ENCODE measurements around the gene ANKRD50. TPM values are rescaled to one million over a fixed set of nuclear protein-coding genes. Genes with fewer than 3 reads are reported as not detected.
A peak's percentile ranks its signal among the peaks of the same experiment; 100 is the strongest.

Gene ANKRD50
- total and polyA plus RNA-seq, 9 of the 15 experiments (the other 6 are each of a cell fraction or from before 2014, with no cell fraction given) = 2.0 to 8.0 (median 6.2) TPM

DNA sequence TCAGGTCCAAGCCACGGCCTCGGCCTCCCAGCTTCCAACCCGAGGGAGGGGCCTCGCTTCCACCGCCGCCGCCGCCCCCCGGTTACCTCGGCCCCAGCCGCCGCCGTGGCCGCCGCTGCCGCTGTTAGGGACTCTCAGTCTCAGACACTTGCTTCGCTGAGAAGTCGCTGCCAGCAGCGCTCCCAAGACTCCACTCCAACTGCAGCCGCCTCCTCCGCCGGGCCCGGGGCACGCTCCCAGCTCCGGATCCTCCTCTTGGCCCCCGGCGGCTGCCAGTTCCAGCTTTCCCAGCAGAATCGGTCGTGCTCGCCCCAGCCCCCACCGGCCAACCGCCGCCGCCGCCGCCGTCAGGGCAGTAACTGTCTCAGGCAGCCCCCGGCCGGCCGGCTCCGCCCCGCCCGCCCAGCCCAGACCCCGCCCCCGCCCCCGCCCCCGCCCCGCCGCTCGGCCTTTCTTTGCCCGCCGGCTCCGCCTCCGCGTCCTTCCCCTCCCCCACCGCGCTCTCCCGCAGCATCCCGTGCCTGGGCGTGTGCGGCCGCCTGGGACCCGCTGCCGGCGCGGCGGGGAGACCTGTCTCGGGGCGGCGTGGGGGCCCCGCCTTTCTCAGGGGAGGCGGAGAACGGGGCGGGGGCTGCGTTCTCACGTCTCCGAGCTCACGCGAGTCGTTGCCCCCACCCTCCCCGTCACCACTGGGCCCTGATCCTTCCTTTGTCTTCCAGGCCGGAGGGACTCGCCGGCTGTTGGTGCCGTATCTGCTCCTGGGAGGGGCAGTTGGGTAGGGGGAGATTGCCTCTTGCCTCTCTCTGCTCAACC is at the start of gene ANKRD50 (continued):
- TF ChIP-seq, protein P1, sequence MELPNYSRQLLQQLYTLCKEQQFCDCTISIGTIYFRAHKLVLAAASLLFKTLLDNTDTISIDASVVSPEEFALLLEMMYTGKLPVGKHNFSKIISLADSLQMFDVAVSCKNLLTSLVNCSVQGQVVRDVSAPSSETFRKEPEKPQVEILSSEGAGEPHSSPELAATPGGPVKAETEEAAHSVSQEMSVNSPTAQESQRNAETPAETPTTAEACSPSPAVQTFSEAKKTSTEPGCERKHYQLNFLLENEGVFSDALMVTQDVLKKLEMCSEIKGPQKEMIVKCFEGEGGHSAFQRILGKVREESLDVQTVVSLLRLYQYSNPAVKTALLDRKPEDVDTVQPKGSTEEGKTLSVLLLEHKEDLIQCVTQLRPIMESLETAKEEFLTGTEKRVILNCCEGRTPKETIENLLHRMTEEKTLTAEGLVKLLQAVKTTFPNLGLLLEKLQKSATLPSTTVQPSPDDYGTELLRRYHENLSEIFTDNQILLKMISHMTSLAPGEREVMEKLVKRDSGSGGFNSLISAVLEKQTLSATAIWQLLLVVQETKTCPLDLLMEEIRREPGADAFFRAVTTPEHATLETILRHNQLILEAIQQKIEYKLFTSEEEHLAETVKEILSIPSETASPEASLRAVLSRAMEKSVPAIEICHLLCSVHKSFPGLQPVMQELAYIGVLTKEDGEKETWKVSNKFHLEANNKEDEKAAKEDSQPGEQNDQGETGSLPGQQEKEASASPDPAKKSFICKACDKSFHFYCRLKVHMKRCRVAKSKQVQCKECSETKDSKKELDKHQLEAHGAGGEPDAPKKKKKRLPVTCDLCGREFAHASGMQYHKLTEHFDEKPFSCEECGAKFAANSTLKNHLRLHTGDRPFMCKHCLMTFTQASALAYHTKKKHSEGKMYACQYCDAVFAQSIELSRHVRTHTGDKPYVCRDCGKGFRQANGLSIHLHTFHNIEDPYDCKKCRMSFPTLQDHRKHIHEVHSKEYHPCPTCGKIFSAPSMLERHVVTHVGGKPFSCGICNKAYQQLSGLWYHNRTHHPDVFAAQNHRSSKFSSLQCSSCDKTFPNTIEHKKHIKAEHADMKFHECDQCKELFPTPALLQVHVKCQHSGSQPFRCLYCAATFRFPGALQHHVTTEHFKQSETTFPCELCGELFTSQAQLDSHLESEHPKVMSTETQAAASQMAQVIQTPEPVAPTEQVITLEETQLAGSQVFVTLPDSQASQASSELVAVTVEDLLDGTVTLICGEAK (IDR thresholded peaks at IDR 0.05) = no peak
- TF ChIP-seq, protein P1 (CRISPR knock-in tag; IDR thresholded peaks at IDR 0.05) = no peak
- no peak for TF ChIP-seq ELF1 (tag; IDR thresholded peaks at IDR 0.05)
- no peak for TF ChIP-seq SMARCA5 (IDR thresholded peaks at IDR 0.05)
- TF ChIP-seq KLF16 (IDR thresholded peaks at IDR 0.05) = no peak
- TF ChIP-seq LARP7 (IDR thresholded peaks at IDR 0.05) = no peak
- TF ChIP-seq, protein P2, sequence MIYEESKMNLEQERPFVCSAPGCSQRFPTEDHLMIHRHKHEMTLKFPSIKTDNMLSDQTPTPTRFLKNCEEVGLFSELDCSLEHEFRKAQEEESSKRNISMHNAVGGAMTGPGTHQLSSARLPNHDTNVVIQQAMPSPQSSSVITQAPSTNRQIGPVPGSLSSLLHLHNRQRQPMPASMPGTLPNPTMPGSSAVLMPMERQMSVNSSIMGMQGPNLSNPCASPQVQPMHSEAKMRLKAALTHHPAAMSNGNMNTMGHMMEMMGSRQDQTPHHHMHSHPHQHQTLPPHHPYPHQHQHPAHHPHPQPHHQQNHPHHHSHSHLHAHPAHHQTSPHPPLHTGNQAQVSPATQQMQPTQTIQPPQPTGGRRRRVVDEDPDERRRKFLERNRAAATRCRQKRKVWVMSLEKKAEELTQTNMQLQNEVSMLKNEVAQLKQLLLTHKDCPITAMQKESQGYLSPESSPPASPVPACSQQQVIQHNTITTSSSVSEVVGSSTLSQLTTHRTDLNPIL (CRISPR knock-in tag; IDR thresholded peaks at IDR 0.05) = no peak
- peak; percentile 74; the same call in 1 of the 2 replicates for TF ChIP-seq SAFB (IDR thresholded peaks at IDR 0.05; ENCODE audit: borderline replicate concordance, low read depth, low read length)
- TF ChIP-seq, protein P3, sequence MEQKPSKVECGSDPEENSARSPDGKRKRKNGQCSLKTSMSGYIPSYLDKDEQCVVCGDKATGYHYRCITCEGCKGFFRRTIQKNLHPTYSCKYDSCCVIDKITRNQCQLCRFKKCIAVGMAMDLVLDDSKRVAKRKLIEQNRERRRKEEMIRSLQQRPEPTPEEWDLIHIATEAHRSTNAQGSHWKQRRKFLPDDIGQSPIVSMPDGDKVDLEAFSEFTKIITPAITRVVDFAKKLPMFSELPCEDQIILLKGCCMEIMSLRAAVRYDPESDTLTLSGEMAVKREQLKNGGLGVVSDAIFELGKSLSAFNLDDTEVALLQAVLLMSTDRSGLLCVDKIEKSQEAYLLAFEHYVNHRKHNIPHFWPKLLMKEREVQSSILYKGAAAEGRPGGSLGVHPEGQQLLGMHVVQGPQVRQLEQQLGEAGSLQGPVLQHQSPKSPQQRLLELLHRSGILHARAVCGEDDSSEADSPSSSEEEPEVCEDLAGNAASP (IDR thresholded peaks at IDR 0.05) = no peak
- TF ChIP-seq ERF (CRISPR knock-in tag; IDR thresholded peaks at IDR 0.05) = no peak
- TF ChIP-seq GABPB2 (CRISPR knock-in tag; conservative IDR thresholded peaks at IDR 0.05) = no peak
- no peak for TF ChIP-seq BDP1 (IDR thresholded peaks at IDR 0.05; ENCODE audit: insufficient read depth, insufficient read length)
- TF ChIP-seq, protein P4, sequence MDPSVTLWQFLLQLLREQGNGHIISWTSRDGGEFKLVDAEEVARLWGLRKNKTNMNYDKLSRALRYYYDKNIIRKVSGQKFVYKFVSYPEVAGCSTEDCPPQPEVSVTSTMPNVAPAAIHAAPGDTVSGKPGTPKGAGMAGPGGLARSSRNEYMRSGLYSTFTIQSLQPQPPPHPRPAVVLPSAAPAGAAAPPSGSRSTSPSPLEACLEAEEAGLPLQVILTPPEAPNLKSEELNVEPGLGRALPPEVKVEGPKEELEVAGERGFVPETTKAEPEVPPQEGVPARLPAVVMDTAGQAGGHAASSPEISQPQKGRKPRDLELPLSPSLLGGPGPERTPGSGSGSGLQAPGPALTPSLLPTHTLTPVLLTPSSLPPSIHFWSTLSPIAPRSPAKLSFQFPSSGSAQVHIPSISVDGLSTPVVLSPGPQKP (CRISPR knock-in tag; IDR thresholded peaks at IDR 0.05) = no peak
- peak; percentile 85 for TF ChIP-seq RBFOX2 (IDR thresholded peaks at IDR 0.05; ENCODE audit: low read depth, low read length)
- TF ChIP-seq ARID2 (IDR thresholded peaks at IDR 0.05) = no peak
- no peak for TF ChIP-seq NELFE (IDR thresholded peaks at IDR 0.05; ENCODE audit: insufficient read depth, insufficient read length)
- TF ChIP-seq POLR2B (IDR thresholded peaks at IDR 0.05; ENCODE audit: low read depth, partially characterized antibody) = no peak
